Pancreas (tissue), 10 donors: ENCODE measurements around the gene COG8. TPM values are rescaled to one million over a fixed set of nuclear protein-coding genes. Genes with fewer than 3 reads are reported as not detected.

ENCODE experiments used
- ATAC-seq, 4 donors: fragments of 200-7000 bp; cut with Tn5 transposase; one replicate each; pipeline versions ENCODE4 v1.8.0 to v1.9.1; 2020; ENCODE audit warnings: mild to moderate bottlenecking in 4 of 4, moderate library complexity in 4 of 4
- DNase-seq, 6 donors: peaks; one replicate each; pipeline ENCODE4 v3.0.0-alpha.2; 2020
- FAIRE-seq: peaks from 2 replicates; lab custom pipeline; 2012; peaks lifted over from hg19 to GRCh38; lab: Jason Lieb, UNC
- H3K27ac ChIP-seq, 4 donors: fragments of 200-600 bp; sonication (generic); 1 replicate in 3 of 4; 2 replicates in 1 of 4; pipeline versions ENCODE4 v1.5.0 to v1.8.0; 2020
- H3K27me3 ChIP-seq, 4 donors: fragments of 200-600 bp; one replicate each; pipeline ENCODE4 v1.8.0; 2021
- H3K36me3 ChIP-seq, 3 donors: fragments of 200-600 bp; sonication (generic) in 1 of 3; one replicate each; pipeline versions ENCODE4 v1.5.0 to v1.8.0; 2020 to 2021
- H3K4me1 ChIP-seq, 3 donors: fragments of 200-600 bp; one replicate each; pipeline ENCODE4 v1.8.0; 2021
- H3K4me3 ChIP-seq, 4 donors: fragments of 200-600 bp; sonication (generic) in 2 of 4; one replicate each; pipeline versions ENCODE4 v1.5.0 to v1.8.0; 2020 to 2021
- H3K9me3 ChIP-seq, 4 donors: fragments of 200-600 bp; one replicate each; pipeline ENCODE4 v1.8.0; 2021
- WGBS, 2 donors: extraction: QIAGEN DNeasy Blood & Tissue Kit; methylation state at CpG; one replicate each; pipeline ENCODE4 v1.1.7; 2013; 5-methylcytosine and 5-hydroxymethylcytosine counted together
- intact Hi-C, 3 donors: fragments of 100-400 bp; cut with DNase I; formaldehyde crosslinking; loops; one replicate each; pipeline versions ENCODE4 v1.11.1 to v1.14.2; 2022
- polyA plus RNA-seq, 2 donors: library from polyadenylated mRNA; stranded (reverse); fragments of 200-250 nt; gene quantifications; one replicate each; pipeline ENCODE4 v1.2.3, GENCODE V29; 2013
- total RNA-seq, 6 donors: library from RNA; stranded (reverse); fragmentation: NEBNext Ultra II Directional in 4 of 6; extraction: Animal tissue kit (Norgen Biotek cat#: 25700) in 4 of 6; gene quantifications; one replicate each; pipeline versions ENCODE4 v1.2.1 to v1.2.4, GENCODE V29; 2021 to 2023
- TF ChIP-seq, protein P1 (sequence below), 4 donors: fragments of 200-600 bp; sonication (generic) in 3 of 4; IDR thresholded peaks; one replicate each; pipeline versions ENCODE4 v1.5.0 to v1.8.0; 2021; ENCODE audit warnings: antibody characterized with exemption in 4 of 4
- donor health status: healthy with polysubstance abuse.
- donor health status: DM: no; HTN: no; CAD: no; lungs with moderate emphysema.
- donor health status: DM: no; HTN: no; CAD: no.
- donor health status: control.
- donor health status: control.
- donor health status: Bipolar disorder and iron deficiency.
- donor health status: DM: yes; HTN: yes; CAD: no.
- donor health status: DM: no; HTN: no; CAD: no.
- donor health status: DM: no; HTN: no; CAD: no.
- donor health status: DM: yes; HTN: yes; CAD: no.

COG8 gene
- total and polyA plus RNA-seq, 8 donors = 16.2 to 29.0 (median 20.4) TPM

DNA sequence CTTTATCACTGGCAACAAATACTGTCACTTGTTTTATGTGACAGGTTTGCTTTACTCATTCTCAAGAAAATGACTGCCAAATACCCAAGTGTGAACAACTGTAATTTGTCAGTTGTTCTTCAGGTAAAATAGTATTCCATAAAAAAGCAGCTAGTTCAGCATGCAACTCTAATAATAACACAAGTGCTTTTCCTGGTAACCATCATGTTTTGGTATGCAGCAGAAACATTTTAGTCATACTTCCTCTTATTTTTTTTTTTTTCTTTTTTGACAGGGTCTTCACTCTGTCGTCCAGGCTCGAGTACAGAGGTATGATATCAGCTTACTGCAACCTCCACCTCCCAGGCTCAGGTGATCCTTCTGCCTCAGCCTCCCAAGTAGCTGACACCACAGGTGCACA lies 41.9 kb upstream of the COG8 start:
- Histone ChIP-seq H3K27ac (no peak overlapping the region), H3K27me3 (no peaks in the 10 kb centered on the region), H3K4me3 (no peak overlapping the region), H3K36me3 (peaks cover 0 to 6% (median 0%) of the 10 kb centered on the region in 3 donors), H3K9me3 (no peaks in the 10 kb centered on the region), H3K4me1 (peaks cover 5 to 13% (median 6%) of the 10 kb centered on the region in 3 donors)
- intact Hi-C loops = no loop called here
- TF ChIP-seq, protein P1, sequence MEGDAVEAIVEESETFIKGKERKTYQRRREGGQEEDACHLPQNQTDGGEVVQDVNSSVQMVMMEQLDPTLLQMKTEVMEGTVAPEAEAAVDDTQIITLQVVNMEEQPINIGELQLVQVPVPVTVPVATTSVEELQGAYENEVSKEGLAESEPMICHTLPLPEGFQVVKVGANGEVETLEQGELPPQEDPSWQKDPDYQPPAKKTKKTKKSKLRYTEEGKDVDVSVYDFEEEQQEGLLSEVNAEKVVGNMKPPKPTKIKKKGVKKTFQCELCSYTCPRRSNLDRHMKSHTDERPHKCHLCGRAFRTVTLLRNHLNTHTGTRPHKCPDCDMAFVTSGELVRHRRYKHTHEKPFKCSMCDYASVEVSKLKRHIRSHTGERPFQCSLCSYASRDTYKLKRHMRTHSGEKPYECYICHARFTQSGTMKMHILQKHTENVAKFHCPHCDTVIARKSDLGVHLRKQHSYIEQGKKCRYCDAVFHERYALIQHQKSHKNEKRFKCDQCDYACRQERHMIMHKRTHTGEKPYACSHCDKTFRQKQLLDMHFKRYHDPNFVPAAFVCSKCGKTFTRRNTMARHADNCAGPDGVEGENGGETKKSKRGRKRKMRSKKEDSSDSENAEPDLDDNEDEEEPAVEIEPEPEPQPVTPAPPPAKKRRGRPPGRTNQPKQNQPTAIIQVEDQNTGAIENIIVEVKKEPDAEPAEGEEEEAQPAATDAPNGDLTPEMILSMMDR (IDR thresholded peaks at IDR 0.05) = no peak
- 71 to 74% methylated on average over 2 of the region's 2 CpGs for WGBS, 2 donors
- ATAC-seq (no peak), DNase-seq (no peak), FAIRE-seq (no peak)

DNA sequence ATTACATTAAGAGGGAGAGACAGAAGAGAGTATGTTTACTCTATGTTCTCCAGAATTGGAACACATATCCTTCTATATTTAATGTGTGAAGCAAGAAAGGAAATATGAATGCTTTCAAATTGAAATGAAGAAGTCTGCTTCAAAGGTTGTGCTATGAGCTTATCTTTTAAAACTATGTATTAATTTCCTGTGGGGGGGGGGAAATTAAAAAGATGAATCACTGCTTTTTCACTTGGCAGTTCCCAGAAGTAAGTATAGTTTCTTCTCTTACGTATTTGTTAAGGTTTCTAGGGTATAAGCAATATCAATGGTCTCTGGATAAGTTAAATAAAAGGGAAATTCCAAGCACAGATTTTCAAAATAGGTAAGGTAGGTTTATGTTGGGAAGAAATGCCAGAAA lies 39.4 kb upstream of the COG8 start:
- Histone ChIP-seq H3K9me3 (no peaks in the 10 kb centered on the region), H3K27me3 (no peaks in the 10 kb centered on the region), H3K4me3 (no peak overlapping the region), H3K27ac (no peak overlapping the region), H3K4me1 (peaks cover 0 to under 1% (median 0%) of the 10 kb centered on the region in 3 donors), H3K36me3 (peaks cover 0 to 6% (median 0%) of the 10 kb centered on the region in 3 donors)
- WGBS, 2 donors = 81 to 92% methylated on average over 1 of the region's 1 CpG
- DNase-seq (no peak), FAIRE-seq (no peak), ATAC-seq (no peak)
- TF ChIP-seq, protein P1 (IDR thresholded peaks at IDR 0.05) = no peak
- intact Hi-C loops = no loop called here

DNA sequence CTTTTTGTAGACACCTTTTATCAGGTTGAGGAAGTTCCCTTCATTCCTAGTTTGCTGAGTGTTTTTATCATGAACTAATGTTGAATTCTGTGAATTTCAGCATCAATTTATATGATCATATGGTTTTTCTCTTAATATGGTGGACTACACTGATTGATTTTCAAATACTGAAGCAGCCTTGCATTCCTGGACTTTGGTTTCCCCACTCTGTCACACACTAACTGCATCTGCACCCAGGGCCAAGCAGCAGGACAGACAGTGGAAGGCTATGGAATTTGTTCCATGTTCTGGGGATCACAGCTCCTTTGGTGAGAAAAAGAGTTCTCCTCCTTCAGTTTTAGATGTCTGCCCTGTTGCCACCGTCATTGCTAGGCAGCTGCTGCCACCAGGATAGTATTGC lies 38.7 kb upstream of the COG8 start:
- Histone ChIP-seq H3K4me1 (no peaks in the 10 kb centered on the region), H3K27ac (no peak overlapping the region), H3K36me3 (peaks cover 0 to under 1% (median 0%) of the 10 kb centered on the region in 3 donors), H3K27me3 (no peaks in the 10 kb centered on the region), H3K4me3 (no peak overlapping the region), H3K9me3 (no peaks in the 10 kb centered on the region)
- FAIRE-seq = no peak
- intact Hi-C loops = no loop called here
- TF ChIP-seq, protein P1 (IDR thresholded peaks at IDR 0.05) = no peak
- 92 to 94% methylated on average over 1 of the region's 1 CpG for WGBS, 2 donors
- ATAC-seq = no peak
- DNase-seq = no peak

- 95 to 97% methylated on average over 10 of the region's 10 CpGs for WGBS, 2 donors
- Histone ChIP-seq H3K4me1 (no peaks in the 10 kb centered on the region), H3K4me3 (no peak overlapping the region), H3K27me3 (no peaks in the 10 kb centered on the region), H3K27ac (no peak overlapping the region), H3K36me3 (peaks cover 0 to under 1% (median 0%) of the 10 kb centered on the region in 3 donors), H3K9me3 (no peaks in the 10 kb centered on the region)
- ATAC-seq = no peak
- TF ChIP-seq, protein P1 (IDR thresholded peaks at IDR 0.05) = no peak
- intact Hi-C loops = no loop called here
- FAIRE-seq = no peak
- no peak for DNase-seq
Measured at GRCh38 chr16:69376393-69377059, 37.2 kb upstream of the COG8 start.

- 89 to 97% methylated on average over 1 of the region's 1 CpG for WGBS, 2 donors
- no peaks in the 10 kb centered on the region for H3K9me3 ChIP-seq
- TF ChIP-seq, protein P1 (IDR thresholded peaks at IDR 0.05) = no peak
- intact Hi-C loops = no loop called here
- H3K27me3 ChIP-seq = no peaks in the 10 kb centered on the region
- H3K4me1 ChIP-seq = no peaks in the 10 kb centered on the region
- peak; percentile 64 for FAIRE-seq
- no peak overlapping the region for H3K27ac ChIP-seq
- no peak overlapping the region for H3K4me3 ChIP-seq
- peaks cover 0 to 33% (median 4%) of the 10 kb centered on the region in 3 donors for H3K36me3 ChIP-seq
- DNase-seq = no peak
- peak in 1 of 4 donors; percentile 45 for ATAC-seq
Measured at GRCh38 chr16:69373019-69373418, 33.7 kb upstream of the COG8 start.
